Subcutaneous adipose tissue (tissue), 4 donors: Measurements from ENCODE around the gene NOXRED1. TPM values are rescaled to one million over a fixed set of nuclear protein-coding genes. Genes with fewer than 3 reads are reported as not detected.

ENCODE experiments used
- CTCF ChIP-seq: fragments of 450-650 bp; IDR thresholded peaks from one replicate; pipeline ENCODE4 v1.5.1; 2016; ENCODE audit warnings: low read depth, mild to moderate bottlenecking, control low read depth, antibody characterized with exemption, moderate library complexity
- total RNA-seq, 4 donors: library from RNA; depleted of rRNA; stranded (reverse); fragments of >200 nt; gene quantifications; one replicate each; pipeline ENCODE4 v1.1.0, GENCODE V29; 2016

Gene NOXRED1
- total RNA-seq, 4 donors from 2014 or later, result 0.22 to 0.51 TPM; not detected in 2

GRCh38 chr14:77406718-77407117, 16.6 kb downstream of the NOXRED1 start:
- TF ChIP-seq CTCF, result no peak

GRCh38 chr14:77406086-77406485, 17.2 kb downstream of the NOXRED1 start:
- no peak for TF ChIP-seq CTCF

DNA sequence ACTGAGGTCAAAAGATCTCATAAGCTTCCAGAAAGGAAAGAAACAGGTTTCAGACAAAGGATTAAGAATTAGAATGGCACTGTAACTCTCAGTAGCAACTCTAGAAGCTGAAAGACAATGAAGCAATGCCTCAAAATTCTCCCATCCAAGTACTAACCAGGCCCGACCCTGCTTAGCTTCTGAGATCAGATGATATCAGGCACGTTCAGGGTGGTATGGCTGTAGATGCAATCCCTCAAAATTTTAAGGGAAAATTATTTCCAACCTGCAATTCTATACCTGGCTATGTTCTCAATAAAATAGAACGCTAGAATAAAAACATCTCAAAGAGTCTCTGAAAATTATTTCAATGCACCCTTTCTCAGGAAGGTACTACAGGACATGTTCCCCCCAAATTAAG, 19.6 kb downstream of the NOXRED1 start:
- TF ChIP-seq CTCF, result no peak

GRCh38 chr14:77400216-77400615, 23.1 kb downstream of the NOXRED1 start:
- no peak for TF ChIP-seq CTCF

DNA sequence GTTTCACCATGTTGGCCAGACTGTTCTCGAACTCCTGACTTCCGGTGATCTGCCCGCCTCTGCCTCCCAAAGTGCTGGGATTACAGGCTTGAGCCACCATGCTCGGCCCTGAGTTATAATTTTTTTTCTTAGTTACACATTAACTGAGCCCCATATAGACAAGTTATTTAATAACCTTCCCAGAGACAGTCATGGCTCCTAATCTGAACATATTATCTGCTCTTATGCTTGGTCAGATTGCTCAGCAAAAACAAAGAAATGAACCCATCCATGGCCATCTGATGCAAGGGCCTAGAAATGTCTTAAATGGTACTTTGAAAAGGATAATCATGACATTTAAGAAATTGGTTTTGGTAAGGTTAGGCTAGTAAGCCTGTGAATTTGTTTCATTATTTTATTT, 33.1 kb downstream of the NOXRED1 start:
- no peak for TF ChIP-seq CTCF

- TF ChIP-seq CTCF, result no peak
Observed at GRCh38 chr14:77378701-77379100, 44.6 kb downstream of the NOXRED1 start.

GRCh38 chr14:77377502-77377844, 45.9 kb downstream of the NOXRED1 start:
- TF ChIP-seq CTCF, result no peak
